ENCODE results near the gene MRPS2. TPM values are rescaled to one million over a fixed set of nuclear protein-coding genes. Genes with fewer than 3 reads are reported as not detected.

Gene MRPS2
- polyA plus RNA-seq, 1 donor (not counting 4 experiments of a cell fraction or from before 2014, with no cell fraction given): 44.7 TPM

GRCh38 chr9:135482015-135482754 is 18.3 kb upstream of the MRPS2 start:
- dilution Hi-C loops (cut with MboI; ENCODE audit: extremely low pct_ligation_motif_present, low sequenced_read_pairs): no loop called here
- Histone ChIP-seq H3K4me1 (ENCODE audit: control insufficient read depth, extremely low read depth, insufficient read depth, low read length) (peaks cover 7% of the 10 kb centered on the region), H3K9me1 (ENCODE audit: control insufficient read depth, extremely low read depth, insufficient read depth, low read length) (no peaks in the 10 kb centered on the region), H3K36me3 (ENCODE audit: control insufficient read depth in 2 of 2, extremely low read depth in 1 of 2, insufficient read depth in 2 of 2, low read length in 2 of 2) (peaks cover 3 to 11% of the 10 kb centered on the region in 2 experiments), H3K4me2 (ENCODE audit: control insufficient read depth, extremely low read depth, insufficient read depth, low read depth, low read length) (no peak overlapping the region), H4K20me1 (ENCODE audit: control insufficient read depth, extremely low read depth, insufficient read depth, low read length) (no peaks in the 10 kb centered on the region), H2AFZ (ENCODE audit: control insufficient read depth, low read length) (no peak overlapping the region), H3K79me2 (ENCODE audit: control insufficient read depth, insufficient read depth, low read length) (peaks cover 4% of the 10 kb centered on the region), H3K9me3 (ENCODE audit: control insufficient read depth, low read depth, low read length) (no peaks in the 10 kb centered on the region), H3K27me3 (ENCODE audit: control insufficient read depth, extremely low read depth, insufficient read depth, low read length) (no peaks in the 10 kb centered on the region), H3K27ac (ENCODE audit: control insufficient read depth, insufficient read depth, low read length) (no peak overlapping the region), H3K9ac (ENCODE audit: control insufficient read depth, extremely low read depth, insufficient read depth, low read length) (no peak overlapping the region), H3K4me3 (ENCODE audit: control insufficient read depth in 2 of 3, extremely low read depth in 1 of 3, insufficient read depth in 2 of 3, low read depth in 1 of 3, low read length in 3 of 3) (no peak overlapping the region)
- TF ChIP-seq EZH2 (IDR thresholded peaks at IDR 0.05; ENCODE audit: low read length) (no peak), CTCF (optimal IDR thresholded peaks at IDR 0.05 in 1 of 3, IDR thresholded peaks at IDR 0.05 in 1 of 3, conservative IDR thresholded peaks at IDR 0.05 in 1 of 3; ENCODE audit: extremely low read depth in 1 of 3, insufficient read depth in 2 of 3, low read length in 3 of 3) (no peak)
- no peak for DNase-seq (ENCODE audit: low read depth, low spot score)
- no peak for FAIRE-seq

- Histone ChIP-seq H3K36me3 (ENCODE audit: control insufficient read depth in 2 of 2, extremely low read depth in 1 of 2, insufficient read depth in 2 of 2, low read length in 2 of 2) (peaks cover 5 to 12% of the 10 kb centered on the region in 2 experiments), H3K4me1 (ENCODE audit: control insufficient read depth, extremely low read depth, insufficient read depth, low read length) (peaks cover 7% of the 10 kb centered on the region), H4K20me1 (ENCODE audit: control insufficient read depth, extremely low read depth, insufficient read depth, low read length) (no peaks in the 10 kb centered on the region), H3K9me1 (ENCODE audit: control insufficient read depth, extremely low read depth, insufficient read depth, low read length) (no peaks in the 10 kb centered on the region), H3K4me2 (ENCODE audit: control insufficient read depth, extremely low read depth, insufficient read depth, low read depth, low read length) (no peak overlapping the region), H2AFZ (ENCODE audit: control insufficient read depth, low read length) (no peak overlapping the region), H3K27me3 (ENCODE audit: control insufficient read depth, extremely low read depth, insufficient read depth, low read length) (no peaks in the 10 kb centered on the region), H3K79me2 (ENCODE audit: control insufficient read depth, insufficient read depth, low read length) (peaks cover 4% of the 10 kb centered on the region), H3K4me3 (ENCODE audit: control insufficient read depth in 2 of 3, extremely low read depth in 1 of 3, insufficient read depth in 2 of 3, low read depth in 1 of 3, low read length in 3 of 3) (no peak overlapping the region), H3K9me3 (ENCODE audit: control insufficient read depth, low read depth, low read length) (no peaks in the 10 kb centered on the region), H3K9ac (ENCODE audit: control insufficient read depth, extremely low read depth, insufficient read depth, low read length) (no peak overlapping the region), H3K27ac (ENCODE audit: control insufficient read depth, insufficient read depth, low read length) (no peak overlapping the region)
- dilution Hi-C loops (cut with MboI; ENCODE audit: extremely low pct_ligation_motif_present, low sequenced_read_pairs): no loop called here
- DNase-seq (ENCODE audit: low read depth, low spot score) (no peak), FAIRE-seq (no peak)
- TF ChIP-seq CTCF (optimal IDR thresholded peaks at IDR 0.05 in 1 of 3, IDR thresholded peaks at IDR 0.05 in 1 of 3, conservative IDR thresholded peaks at IDR 0.05 in 1 of 3; ENCODE audit: extremely low read depth in 1 of 3, insufficient read depth in 2 of 3, low read length in 3 of 3) (no peak), EZH2 (IDR thresholded peaks at IDR 0.05; ENCODE audit: low read length) (no peak)
These were observed 15.8 kb upstream of the MRPS2 start for GRCh38 chr9:135484460-135485277.

All from keratinocyte (primary cell).